ENCODE results near the gene STT3A.

DNA sequence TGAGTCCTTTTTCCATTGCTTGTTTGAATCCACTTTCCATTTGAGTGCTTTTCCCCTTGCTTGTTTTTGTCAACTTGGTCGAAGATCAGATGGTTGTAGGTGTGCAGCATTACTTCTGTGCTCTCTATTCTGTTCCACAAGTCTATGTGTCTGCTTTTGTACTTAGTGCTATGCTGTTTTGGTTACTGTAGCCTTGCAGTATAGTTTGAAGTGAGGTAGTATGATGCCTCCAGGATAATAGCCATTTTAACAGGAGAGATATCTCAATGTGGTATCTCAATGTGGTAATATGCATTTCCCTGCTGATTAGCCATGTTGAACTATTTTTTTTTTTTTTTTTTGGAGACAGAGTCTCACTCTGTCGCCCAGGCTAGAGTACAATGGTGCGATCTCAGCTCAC is 71.3 kb downstream of the STT3A start:
- TF ChIP-seq, protein P1, sequence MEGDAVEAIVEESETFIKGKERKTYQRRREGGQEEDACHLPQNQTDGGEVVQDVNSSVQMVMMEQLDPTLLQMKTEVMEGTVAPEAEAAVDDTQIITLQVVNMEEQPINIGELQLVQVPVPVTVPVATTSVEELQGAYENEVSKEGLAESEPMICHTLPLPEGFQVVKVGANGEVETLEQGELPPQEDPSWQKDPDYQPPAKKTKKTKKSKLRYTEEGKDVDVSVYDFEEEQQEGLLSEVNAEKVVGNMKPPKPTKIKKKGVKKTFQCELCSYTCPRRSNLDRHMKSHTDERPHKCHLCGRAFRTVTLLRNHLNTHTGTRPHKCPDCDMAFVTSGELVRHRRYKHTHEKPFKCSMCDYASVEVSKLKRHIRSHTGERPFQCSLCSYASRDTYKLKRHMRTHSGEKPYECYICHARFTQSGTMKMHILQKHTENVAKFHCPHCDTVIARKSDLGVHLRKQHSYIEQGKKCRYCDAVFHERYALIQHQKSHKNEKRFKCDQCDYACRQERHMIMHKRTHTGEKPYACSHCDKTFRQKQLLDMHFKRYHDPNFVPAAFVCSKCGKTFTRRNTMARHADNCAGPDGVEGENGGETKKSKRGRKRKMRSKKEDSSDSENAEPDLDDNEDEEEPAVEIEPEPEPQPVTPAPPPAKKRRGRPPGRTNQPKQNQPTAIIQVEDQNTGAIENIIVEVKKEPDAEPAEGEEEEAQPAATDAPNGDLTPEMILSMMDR (IDR thresholded peaks at IDR 0.05): no peak
- no peak for TF ChIP-seq POLR2A (IDR thresholded peaks at IDR 0.05)

All from heart left ventricle (tissue), 13 donors.